GM18502 (cell line): ENCODE measurements around the gene CENPN.

Experiments used
- ATAC-seq: cut with Tn5 transposase; IDR thresholded peaks from one replicate; pipeline ENCODE4 v1.9.1; 2021; ENCODE audit warnings: mild to moderate bottlenecking; ENCODE audit not compliant: unreplicated experiment, poor library complexity

The CENPN gene

GRCh38 chr16:81014672-81015071, 7.7 kb downstream of the CENPN start:
- no peak for ATAC-seq

- ATAC-seq = no peak
These were observed 11.5 kb downstream of the CENPN start for GRCh38 chr16:81018496-81018895.

GRCh38 chr16:81026429-81026828, 19.4 kb downstream of the CENPN start:
- ATAC-seq = no peak

- no peak for ATAC-seq
These were observed 23.1 kb downstream of the CENPN start for GRCh38 chr16:81029930-81030604.

- ATAC-seq = peak; percentile 89
These were observed 28.5 kb downstream of the CENPN start, which contains the start of gene ATMIN for GRCh38 chr16:81035398-81035974. TSS of gene ATMIN (plus strand) at chr16:81035842. CDS start at chr16:81035871, 29 bp downstream.

- ATAC-seq = peak; percentile 63
These were observed 29.1 kb downstream of the CENPN start for GRCh38 chr16:81035975-81036750.

- no peak for ATAC-seq
These were observed 29.8 kb downstream of the CENPN start for GRCh38 chr16:81036751-81037350.

GRCh38 chr16:81040131-81040530, 33.1 kb downstream of the CENPN start:
- no peak for ATAC-seq

- ATAC-seq = no peak
These were observed 33.8 kb downstream of the CENPN start for GRCh38 chr16:81040842-81041241.

- no peak for ATAC-seq
These were observed 34.7 kb downstream of the CENPN start for GRCh38 chr16:81041696-81042095.

GRCh38 chr16:81042821-81043220, 35.8 kb downstream of the CENPN start:
- no peak for ATAC-seq

- no peak for ATAC-seq
These were observed 46.7 kb downstream of the CENPN start for GRCh38 chr16:81053761-81054160.

GRCh38 chr16:81060576-81061306, 53.7 kb downstream of the CENPN start:
- no peak for ATAC-seq

- no peak for ATAC-seq
These were observed 54.3 kb downstream of the CENPN start for GRCh38 chr16:81061307-81061640.

- ATAC-seq = no peak
These were observed 55.0 kb downstream of the CENPN start for GRCh38 chr16:81061871-81062608.

- ATAC-seq = no peak
These were observed 59.7 kb downstream of the CENPN start for GRCh38 chr16:81066681-81067080.

GRCh38 chr16:81067166-81067565, 60.2 kb downstream of the CENPN start:
- ATAC-seq = no peak

GRCh38 chr16:81069063-81069462, 62.0 kb downstream of the CENPN start:
- no peak for ATAC-seq

GRCh38 chr16:81070979-81071378, 64.0 kb downstream of the CENPN start:
- no peak for ATAC-seq

- ATAC-seq = no peak
These were observed 64.8 kb downstream of the CENPN start for GRCh38 chr16:81071805-81072204.
